OCI-LY1 (cell line): ENCODE results near the gene DUSP14.

ENCODE experiments used
- CTCF ChIP-seq: fragments of 200-600 bp; sonication (generic), shearing (Covaris generic); IDR thresholded peaks from 2 replicates; pipeline ENCODE4 v1.5.1; 2017; ENCODE audit warnings: mild to moderate bottlenecking, antibody characterized with exemption, low read length, moderate library complexity, mixed read lengths
- EZH2 ChIP-seq: fragments of 200-600 bp; sonication (generic), shearing (Covaris generic); IDR thresholded peaks from 2 replicates; pipeline ENCODE4 v1.8.0; 2017; ENCODE audit warnings: borderline replicate concordance, mixed run types, mild to moderate bottlenecking, antibody characterized with exemption, low read length, moderate library complexity, mixed read lengths

- TF ChIP-seq CTCF = no peak
- no peak for TF ChIP-seq EZH2
These were observed 12.6 kb downstream of the DUSP14 start for GRCh38 chr17:37502009-37502936.
